GM12873 (cell line): ENCODE results near the gene ZBED1.

ENCODE experiments used
- CTCF ChIP-seq: IDR thresholded peaks from 2 replicates; pipeline ENCODE4 v1.5.1; 2012; ENCODE audit warnings: low read depth, mild to moderate bottlenecking, moderate library complexity, low read length, control low read depth; ENCODE audit not compliant: insufficient read depth; ENCODE audit errors: missing control alignments

ZBED1 gene

DNA sequence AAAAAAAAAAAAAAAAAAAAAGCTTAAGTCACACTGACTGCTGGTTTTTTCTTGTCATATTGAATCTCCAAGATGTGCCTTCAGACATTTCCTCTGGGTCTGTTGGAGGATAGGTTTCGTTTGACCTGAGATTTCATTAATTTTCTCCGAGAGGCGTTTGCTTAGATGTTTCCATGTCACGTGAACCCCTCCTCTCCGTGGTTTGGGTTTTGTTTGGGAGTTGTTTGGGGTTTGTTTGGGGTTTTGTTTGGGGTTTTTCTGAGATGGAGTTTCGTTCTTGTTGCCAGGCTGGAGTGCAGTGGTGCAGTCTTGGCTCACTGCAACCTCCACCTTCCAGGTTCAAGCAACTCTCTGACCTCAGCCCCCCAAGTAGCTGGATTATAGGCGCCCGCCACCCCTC is 40.8 kb upstream of the ZBED1 start:
- TF ChIP-seq CTCF = no peak

- no peak for TF ChIP-seq CTCF
Observed at GRCh38 chrX:2540426-2540947, 39.7 kb upstream of the ZBED1 start.

- no peak for TF ChIP-seq CTCF
Observed at GRCh38 chrX:2539586-2539985, 38.8 kb upstream of the ZBED1 start.

DNA sequence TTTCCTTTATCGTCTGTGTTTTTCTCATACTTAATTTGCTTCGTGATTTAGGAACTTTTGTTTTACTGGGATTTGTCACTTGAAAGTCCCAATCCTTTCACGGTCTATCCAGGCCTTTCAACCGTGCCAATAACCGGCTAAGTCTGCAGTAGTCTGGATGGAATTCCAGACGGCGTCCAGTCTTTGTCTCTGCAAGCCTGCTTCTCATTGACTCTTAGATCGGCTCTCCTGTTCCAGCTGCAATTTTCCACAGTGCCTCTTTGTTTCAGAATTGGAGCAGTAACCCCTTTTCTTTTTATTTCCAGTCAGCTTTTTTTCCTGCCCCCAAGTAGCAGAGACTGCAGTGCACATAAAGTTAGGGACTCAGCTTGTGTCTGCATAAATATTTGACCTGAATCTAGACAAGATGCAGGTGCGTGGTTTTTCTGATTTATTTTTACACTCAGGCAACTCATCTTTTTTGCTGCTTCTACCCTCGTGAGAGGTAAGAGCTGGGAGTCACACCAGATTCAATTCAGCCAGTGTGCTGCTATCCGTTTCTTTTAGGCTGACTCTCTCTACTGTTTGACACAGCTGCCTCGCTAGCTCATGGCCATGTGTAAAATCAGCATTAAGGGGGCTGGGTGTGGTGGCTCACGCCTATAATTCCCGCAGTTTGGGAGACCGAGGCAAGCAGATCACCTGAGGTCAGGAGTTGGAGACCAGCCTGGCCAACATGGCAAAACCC is 37.4 kb upstream of the ZBED1 start:
- no peak for TF ChIP-seq CTCF

DNA sequence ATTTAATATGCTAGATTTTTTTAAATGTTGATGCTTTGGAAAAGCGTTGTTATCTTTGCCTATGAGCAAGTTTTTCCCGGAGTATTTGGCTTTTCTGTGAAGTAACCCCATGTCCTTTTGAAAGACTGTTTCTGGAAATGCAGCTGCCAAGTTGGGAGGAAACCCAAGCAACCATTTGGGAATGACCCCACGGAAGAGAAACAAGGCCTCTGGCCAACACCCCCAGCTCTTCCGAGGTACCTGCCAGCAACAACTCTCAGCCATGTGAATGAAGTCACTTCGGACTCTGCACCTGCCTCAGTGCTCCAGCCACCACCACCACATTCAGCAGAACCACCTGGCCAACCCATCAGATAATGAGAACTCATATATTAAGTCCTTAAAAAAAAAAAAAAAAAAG is 36.2 kb upstream of the ZBED1 start:
- no peak for TF ChIP-seq CTCF

DNA sequence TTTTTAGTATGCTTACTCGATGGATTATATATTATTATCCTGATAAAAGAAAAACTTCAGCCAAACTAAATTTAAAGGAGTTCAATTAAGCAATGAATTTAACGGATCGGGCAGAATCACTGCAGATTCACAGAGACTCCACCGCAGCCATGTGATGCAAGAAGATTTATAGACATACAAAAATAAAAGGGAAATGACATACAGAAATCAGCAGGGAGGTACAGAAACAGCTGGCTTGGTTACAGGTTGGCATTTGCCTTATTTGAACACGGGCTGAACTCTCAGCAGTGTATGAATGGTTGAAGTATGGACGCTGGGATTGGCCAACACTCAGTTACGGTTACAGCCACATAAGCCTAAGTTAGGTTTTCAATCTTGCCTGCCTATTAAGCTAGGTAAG is 35.4 kb upstream of the ZBED1 start:
- TF ChIP-seq CTCF = no peak

DNA sequence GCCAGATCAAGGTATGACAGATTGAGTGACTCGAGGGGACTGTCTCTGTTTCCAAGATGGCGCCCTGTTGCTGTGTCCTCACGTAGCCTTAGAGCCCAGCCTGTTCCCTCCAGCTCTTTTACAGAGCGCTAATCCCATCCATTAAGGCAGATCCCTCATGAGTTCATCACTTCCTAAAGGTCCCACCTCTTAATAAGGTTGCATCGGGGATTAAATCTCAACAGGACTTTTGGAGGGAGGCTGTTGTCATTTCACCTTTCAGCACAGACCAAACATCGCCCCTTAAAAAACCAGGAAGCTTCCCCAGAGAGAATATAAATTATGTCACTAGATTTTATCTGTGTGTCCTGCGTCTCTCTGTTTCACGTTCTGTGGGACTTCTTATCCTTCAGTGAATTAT is 32.6 kb upstream of the ZBED1 start:
- no peak for TF ChIP-seq CTCF
